Measurements from ENCODE around the gene KLHL40.

Gene KLHL40

GRCh38 chr3:42685363-42685881 lies at the start of gene KLHL40:
Gene KLHL40, plus strand, starts transcription at chr3:42685537. Its CDS starts 82 bp downstream, at chr3:42685619.
- no peak within 1 kb of the TSS for H3K4me3 ChIP-seq (ENCODE audit: low read depth, low read length)

DNA sequence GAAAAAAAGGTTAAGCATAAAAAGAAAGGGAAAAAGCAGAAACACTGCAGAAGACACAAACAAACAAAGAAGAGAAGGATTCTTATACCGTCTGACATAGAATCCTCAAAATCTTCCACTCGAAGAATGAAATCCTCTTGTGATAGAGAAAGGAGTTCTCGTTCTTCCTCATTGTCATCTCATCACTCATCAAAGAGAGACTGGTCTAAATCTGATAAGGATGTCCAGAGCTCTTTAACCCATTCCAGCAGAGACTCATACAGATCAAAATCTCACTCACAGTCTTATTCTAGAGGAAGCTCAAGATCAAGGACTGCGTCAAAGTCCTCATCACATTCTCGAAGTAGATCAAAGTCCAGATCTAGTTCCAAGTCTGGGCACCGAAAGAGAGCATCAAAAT lies 48.3 kb upstream of the KLHL40 start:
- no peak overlapping the region for H3K4me3 ChIP-seq (ENCODE audit: low read depth, low read length)

- H3K4me3 ChIP-seq (ENCODE audit: low read depth, low read length): no peak overlapping the region
These were observed 46.9 kb upstream of the KLHL40 start for GRCh38 chr3:42638339-42638842.

DNA sequence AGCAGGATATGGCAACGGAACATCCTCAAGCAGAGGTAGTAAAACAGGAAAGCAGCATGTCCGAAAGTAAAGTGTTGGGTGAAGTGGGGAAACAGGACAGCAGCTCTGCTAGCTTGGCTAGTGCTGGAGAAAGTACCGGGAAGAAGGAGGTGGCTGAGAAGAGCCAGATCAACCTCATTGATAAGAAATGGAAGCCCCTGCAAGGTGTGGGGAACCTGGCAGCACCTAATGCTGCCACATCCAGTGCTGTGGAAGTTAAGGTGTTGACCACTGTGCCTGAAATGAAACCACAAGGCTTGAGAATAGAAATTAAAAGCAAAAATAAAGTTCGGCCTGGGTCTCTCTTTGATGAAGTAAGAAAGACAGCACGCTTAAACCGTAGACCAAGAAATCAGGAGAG lies 46.1 kb upstream of the KLHL40 start:
- no peak overlapping the region for H3K4me3 ChIP-seq (ENCODE audit: low read depth, low read length)

DNA sequence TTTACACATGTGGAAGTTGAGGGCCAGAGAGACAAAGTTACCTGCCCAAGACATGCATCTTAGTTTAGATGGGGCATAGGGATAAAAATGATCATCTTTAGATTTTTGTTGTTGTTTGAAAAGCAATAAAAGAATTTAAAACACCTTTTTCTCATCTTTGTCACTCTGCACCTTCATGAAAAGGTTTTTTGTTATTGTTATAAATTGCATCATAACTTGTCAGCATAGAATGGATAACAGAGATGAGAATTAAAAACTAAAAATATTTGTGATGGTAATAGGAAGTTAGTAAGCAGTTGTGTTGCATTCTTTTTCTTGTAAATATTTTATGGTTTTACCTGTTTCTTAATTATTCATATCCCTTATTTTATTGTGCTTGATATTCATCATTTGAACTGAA lies 45.2 kb upstream of the KLHL40 start:
- H3K4me3 ChIP-seq (ENCODE audit: low read depth, low read length): no peak overlapping the region

DNA sequence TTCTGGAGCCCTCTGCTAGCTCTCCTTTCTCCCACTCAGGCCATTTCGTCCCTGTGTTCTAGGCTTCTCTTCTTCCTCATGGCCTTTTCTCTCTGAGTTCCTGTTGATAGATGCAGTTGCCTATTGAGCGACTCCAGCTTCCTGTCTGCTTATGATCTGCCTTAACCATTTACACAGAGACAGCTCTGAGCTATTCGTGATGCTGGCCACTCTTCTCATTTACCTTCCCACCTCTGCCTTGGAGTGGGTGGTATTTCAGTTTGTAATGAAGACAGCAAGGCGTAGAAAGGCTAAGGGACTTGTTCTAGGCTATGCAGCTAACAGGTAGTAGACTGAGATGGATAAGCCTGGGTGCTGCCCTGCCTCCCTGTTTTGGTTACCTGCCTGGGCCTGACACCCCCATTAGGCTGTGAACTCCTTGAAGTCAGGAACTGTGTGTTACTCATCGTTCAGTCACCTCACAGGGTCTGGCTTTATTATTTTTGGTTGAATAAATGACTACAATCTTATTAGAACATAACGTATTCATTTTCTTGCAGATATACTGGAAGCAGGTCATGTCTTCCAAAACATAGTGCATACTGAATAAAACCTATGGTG lies 44.5 kb upstream of the KLHL40 start:
- H3K4me3 ChIP-seq (ENCODE audit: low read depth, low read length): no peak overlapping the region

- no peak overlapping the region for H3K4me3 ChIP-seq (ENCODE audit: low read depth, low read length)
These were observed 37.4 kb upstream of the KLHL40 start for GRCh38 chr3:42647821-42648459.

DNA sequence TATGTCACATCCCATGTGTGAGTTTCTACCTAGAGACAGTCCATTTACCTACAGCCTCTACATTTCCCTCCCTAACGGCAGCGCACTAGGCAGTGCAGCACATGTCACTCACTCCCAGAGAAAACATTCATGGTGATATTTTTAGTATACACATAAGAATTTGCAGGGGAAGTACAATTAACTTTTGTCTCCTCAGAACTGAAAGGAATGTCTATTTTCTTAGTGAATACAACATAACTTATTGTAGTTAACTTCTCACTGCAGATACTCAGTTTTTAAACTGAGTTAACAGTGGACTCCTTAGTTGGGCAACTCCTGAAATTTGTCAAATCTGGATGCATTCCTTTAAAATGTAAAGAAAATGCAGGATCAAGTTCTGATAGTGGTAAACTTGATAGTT lies 36.3 kb upstream of the KLHL40 start:
- H3K4me3 ChIP-seq (ENCODE audit: low read depth, low read length): no peak overlapping the region

DNA sequence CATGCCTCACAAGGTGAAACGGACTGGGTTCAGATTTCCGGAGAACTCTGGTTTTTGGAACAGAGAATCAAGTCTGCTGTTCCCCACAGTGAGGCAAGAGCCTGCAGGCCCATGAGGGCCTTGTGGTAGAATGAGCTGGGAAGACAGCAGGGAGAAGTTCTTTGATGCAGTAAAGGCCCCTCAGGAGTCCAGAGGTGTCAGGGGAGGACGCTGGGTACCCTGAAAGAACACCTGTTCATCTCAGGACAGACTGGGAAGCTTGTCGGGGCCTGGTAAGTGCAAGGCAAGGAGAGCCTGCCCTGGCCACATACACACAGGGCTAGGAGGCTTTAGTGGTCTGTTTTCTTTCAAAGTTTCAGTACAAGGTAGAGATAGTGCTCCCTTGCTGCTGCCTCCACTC lies 35.6 kb upstream of the KLHL40 start:
- H3K4me3 ChIP-seq (ENCODE audit: low read depth, low read length): no peak overlapping the region

DNA sequence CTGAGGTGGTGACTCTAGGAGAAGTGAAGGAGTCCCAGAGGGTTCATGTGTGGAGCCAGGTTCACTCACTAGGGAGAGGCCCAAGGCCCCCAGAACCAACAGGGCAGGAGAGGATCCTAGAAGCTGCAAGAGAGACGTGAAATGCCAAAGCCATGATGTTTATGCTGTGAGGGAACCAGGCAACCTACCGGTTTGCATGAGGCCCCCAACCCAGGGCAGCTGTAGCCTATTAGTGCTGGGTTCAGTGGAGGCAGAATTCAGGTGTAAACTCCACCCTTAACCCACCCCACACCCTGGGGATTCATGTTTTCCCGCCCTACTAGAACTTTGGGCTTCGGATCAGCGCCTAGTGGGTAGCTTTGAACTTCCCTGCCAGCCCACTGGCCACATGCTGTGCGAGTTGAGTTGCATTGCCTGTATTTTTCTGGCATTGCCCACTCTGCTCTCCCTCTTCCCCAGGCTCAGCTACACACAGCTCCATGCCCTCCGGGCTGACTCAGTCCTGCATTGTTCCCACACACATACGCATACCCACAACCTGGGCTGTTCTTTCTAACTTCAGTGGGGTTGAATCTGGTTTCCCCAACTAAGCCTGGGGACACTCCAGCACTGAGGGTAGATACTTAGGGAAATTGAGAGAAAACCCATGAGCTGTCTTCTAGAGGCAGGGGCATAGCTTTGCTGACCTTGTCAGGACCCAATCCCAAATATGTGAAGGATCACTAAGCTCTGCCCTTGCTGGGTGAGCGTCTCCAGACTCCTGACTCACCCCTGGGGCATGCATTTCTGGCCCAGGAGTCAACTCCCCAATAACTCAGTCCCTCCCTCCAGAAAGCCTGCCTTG lies 33.9 kb upstream of the KLHL40 start:
- H3K4me3 ChIP-seq (ENCODE audit: low read depth, low read length): no peak overlapping the region

DNA sequence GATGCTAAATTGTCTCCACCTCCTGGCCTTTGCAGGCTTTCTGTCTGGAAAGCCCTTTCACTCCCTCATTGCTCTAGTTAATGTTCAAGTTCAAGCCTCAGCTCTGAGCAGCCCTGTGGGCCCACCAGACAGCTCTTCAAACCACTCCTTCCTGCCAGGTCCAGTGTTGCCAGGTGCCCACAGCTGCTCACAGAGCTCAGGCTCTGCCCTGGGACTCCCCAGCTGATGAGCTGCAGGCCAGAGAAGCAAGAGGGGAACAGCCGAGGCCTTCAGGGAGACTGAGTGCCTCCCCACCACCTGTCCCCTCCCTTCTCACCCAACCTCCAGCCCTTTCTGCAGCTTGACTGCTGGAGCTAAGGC lies 33.1 kb upstream of the KLHL40 start:
- H3K4me3 ChIP-seq (ENCODE audit: low read depth, low read length): no peak overlapping the region

DNA sequence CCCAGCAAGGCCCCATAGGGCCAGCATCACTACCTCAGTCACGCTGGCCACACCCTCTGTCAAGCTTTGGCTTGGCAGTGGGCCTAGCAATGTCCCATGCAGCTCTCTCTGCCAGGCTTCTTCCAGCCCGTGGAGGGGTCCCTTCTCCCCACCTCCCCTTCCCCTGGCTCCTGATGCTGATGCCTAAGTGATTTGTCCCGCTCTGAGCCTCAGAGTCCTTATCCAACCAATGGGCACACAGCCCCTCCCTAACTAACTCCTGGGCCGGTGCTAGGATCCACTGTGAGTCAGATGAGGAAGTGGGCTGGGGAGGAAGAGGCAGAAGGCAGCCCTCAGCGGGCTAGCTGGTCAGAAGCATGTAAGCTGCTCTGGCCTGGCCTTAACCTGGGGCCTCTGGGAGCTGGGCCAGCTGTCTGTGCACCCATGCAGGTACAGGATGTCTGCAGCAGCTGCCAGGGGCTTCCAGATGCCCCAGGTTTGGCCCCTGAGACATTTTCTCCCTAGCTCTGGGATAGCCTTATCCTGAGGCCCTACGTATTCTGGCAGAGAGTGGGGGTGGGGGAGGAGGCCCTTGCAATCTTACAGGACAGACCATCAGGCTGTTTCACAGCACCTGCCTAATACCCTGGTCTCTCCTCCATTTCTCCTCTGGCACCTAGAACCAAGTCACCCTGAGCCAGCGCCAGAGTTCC lies 32.6 kb upstream of the KLHL40 start:
- no peak overlapping the region for H3K4me3 ChIP-seq (ENCODE audit: low read depth, low read length)

DNA sequence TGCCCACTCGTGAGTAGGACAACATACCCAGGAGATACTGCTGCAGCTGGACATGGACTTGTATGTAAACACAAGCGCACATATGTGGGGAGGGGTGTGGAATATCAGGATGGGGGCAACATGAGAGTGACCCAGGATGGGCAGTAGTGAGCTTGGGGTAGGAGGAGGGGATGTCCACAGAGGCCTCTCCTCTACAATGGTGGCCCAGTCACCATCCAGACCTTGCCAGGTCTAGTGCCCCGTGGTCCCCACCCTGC lies 32.1 kb upstream of the KLHL40 start:
- H3K4me3 ChIP-seq (ENCODE audit: low read depth, low read length): peak overlapping the region; percentile 35

- peak within 1 kb of the TSS; percentile 47 for H3K4me3 ChIP-seq (ENCODE audit: low read depth, low read length)
These were observed 31.6 kb upstream of the KLHL40 start, which contains the start of gene ZBTB47 for GRCh38 chr3:42653560-42654330. Gene ZBTB47, plus strand, starts transcription at chr3:42653697. Its CDS starts 4,659 bp downstream, at chr3:42658356.

- H3K4me3 ChIP-seq (ENCODE audit: low read depth, low read length): peak overlapping the region; percentile 47
These were observed 30.8 kb upstream of the KLHL40 start for GRCh38 chr3:42654331-42655201.

- peak overlapping the region; percentile 47 for H3K4me3 ChIP-seq (ENCODE audit: low read depth, low read length)
These were observed 29.9 kb upstream of the KLHL40 start for GRCh38 chr3:42655331-42655888.

DNA sequence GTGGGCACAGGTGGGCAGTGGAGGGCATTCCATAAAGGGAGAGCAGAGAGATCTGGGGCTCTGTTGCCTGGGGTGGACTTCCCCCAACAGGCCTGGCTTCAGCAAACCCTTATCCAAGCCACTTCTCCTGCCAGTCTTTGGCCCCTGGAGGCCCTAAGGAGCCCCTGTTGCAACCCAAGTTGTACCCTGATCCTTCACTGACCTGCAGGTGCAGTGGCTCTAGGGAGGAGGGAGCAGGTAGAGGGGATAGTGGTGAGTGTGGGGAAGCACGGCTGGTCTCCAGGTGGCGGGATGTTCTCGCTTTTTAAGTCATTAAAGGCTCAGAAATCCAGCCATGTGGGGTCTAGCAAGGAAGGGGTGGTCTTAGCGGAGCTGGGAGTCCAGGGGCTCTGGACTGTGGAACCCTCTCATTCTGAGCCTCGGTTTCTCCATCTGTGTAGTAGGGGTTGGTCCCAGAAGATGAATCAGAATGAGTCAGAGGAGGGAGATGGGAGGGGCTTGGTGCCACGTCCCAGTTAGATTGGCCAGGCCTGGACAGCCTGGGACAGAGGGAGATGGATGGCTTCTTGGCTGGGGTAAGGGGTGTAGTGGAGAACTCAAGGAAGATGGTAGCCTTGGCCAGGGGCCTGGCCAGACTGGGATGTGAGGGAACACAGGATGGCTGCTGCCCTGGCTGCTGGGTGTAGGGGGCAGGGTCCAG lies 29.2 kb upstream of the KLHL40 start:
- no peak overlapping the region for H3K4me3 ChIP-seq (ENCODE audit: low read depth, low read length)
